Trophoblast cell (in vitro differentiated cells and primary cell): ENCODE measurements around the gene RBM20.

ENCODE experiments used
- DNase-seq, 2 donors: peaks; one replicate each; pipeline ENCODE4 v3.0.0-alpha.2; 2016
- H2AFZ ChIP-seq: 2 replicates; pipeline ENCODE4 v1.6.1; 2013; ENCODE audit warnings: low read length, moderate library complexity, mild to moderate bottlenecking; ENCODE audit not compliant: insufficient read depth, poor library complexity
- H2AK5ac ChIP-seq: 2 replicates; pipeline ENCODE4 v1.6.1; 2013; ENCODE audit warnings: mild to moderate bottlenecking, low read length
- H2BK120ac ChIP-seq: 2 replicates; pipeline ENCODE4 v1.6.1; 2013; ENCODE audit warnings: low read length, mild to moderate bottlenecking, moderate library complexity; ENCODE audit not compliant: insufficient read depth, poor library complexity
- H2BK12ac ChIP-seq: 2 replicates; pipeline ENCODE4 v1.6.1; 2013; ENCODE audit warnings: mild to moderate bottlenecking, low read length, moderate library complexity
- H2BK5ac ChIP-seq: 2 replicates; pipeline ENCODE4 v1.6.1; 2013; ENCODE audit warnings: low read length, low read depth, moderate library complexity, mild to moderate bottlenecking; ENCODE audit not compliant: poor library complexity
- H3K14ac ChIP-seq: 2 replicates; pipeline ENCODE4 v1.6.1; 2013; ENCODE audit warnings: mild to moderate bottlenecking, low read length
- H3K18ac ChIP-seq: 2 replicates; pipeline ENCODE4 v1.6.1; 2013; ENCODE audit warnings: mild to moderate bottlenecking, low read length
- H3K23ac ChIP-seq: 2 replicates; pipeline ENCODE4 v1.6.1; 2013; ENCODE audit warnings: low read length
- H3K27ac ChIP-seq: 2 replicates; pipeline ENCODE4 v1.5.1; 2013; ENCODE audit warnings: low read depth, mild to moderate bottlenecking, inconsistent platforms, low read length, moderate library complexity
- H3K27me3 ChIP-seq: 2 replicates; pipeline ENCODE4 v1.6.1; 2013; ENCODE audit warnings: inconsistent platforms, mild to moderate bottlenecking, low read length, moderate library complexity; ENCODE audit not compliant: insufficient read depth
- H3K36me3 ChIP-seq, 2 experiments: 1 replicate in 1 of 2; 2 replicates in 1 of 2; pipeline ENCODE4 v1.6.1; 2013; ENCODE audit warnings: low read length in 2 of 2, mild to moderate bottlenecking in 2 of 2, moderate library complexity in 1 of 2; ENCODE audit not compliant: insufficient read depth in 2 of 2, control insufficient read depth in 1 of 2
- H3K4ac ChIP-seq: 2 replicates; pipeline ENCODE4 v1.6.1; 2013; ENCODE audit warnings: low read depth, mild to moderate bottlenecking, low read length, moderate library complexity
- H3K4me1 ChIP-seq, 2 experiments: 1 replicate in 1 of 2; 2 replicates in 1 of 2; pipeline ENCODE4 v1.6.1; 2013; ENCODE audit warnings: low read length in 2 of 2, mild to moderate bottlenecking in 2 of 2, moderate library complexity in 1 of 2; ENCODE audit not compliant: insufficient read depth in 2 of 2, control insufficient read depth in 1 of 2
- H3K4me2 ChIP-seq: 2 replicates; pipeline ENCODE4 v1.6.1; 2013; ENCODE audit warnings: inconsistent platforms, mild to moderate bottlenecking, low read length, moderate library complexity
- H3K4me3 ChIP-seq: 2 replicates; pipeline ENCODE4 v1.5.1; 2013; ENCODE audit warnings: mild to moderate bottlenecking, low read depth, low read length, inconsistent platforms
- H3K79me1 ChIP-seq: one replicate; pipeline ENCODE4 v1.6.1; 2013; ENCODE audit warnings: low read length
- H3K79me2 ChIP-seq: 2 replicates; pipeline ENCODE4 v1.6.1; 2013; ENCODE audit warnings: low read length, mild to moderate bottlenecking; ENCODE audit not compliant: control insufficient read depth, insufficient read depth, poor library complexity
- H3K9ac ChIP-seq: 2 replicates; pipeline ENCODE4 v1.6.1; 2013; ENCODE audit warnings: mild to moderate bottlenecking, low read length
- H3K9me3 ChIP-seq: 2 replicates; pipeline ENCODE4 v1.6.1; 2013; ENCODE audit warnings: low read depth, mild to moderate bottlenecking, control low read depth, inconsistent platforms, low read length; ENCODE audit not compliant: insufficient read depth
- H4K12ac ChIP-seq: 2 replicates; pipeline ENCODE4 v1.6.1; 2013; ENCODE audit warnings: low read depth, mild to moderate bottlenecking, low read length, moderate library complexity
- H4K8ac ChIP-seq: 2 replicates; pipeline ENCODE4 v1.6.1; 2013; ENCODE audit warnings: low read depth, mild to moderate bottlenecking, low read length, moderate library complexity
- H4K91ac ChIP-seq: one replicate; pipeline ENCODE4 v1.6.1; 2013; ENCODE audit warnings: low read depth, mild to moderate bottlenecking, low read length, moderate library complexity
- WGBS: extraction: QIAGEN DNeasy Blood & Tissue Kit; methylation state at CpG from one replicate; pipeline ENCODE4 v1.1.7; 2013; ENCODE audit warnings: missing lambda C conversion rate; ENCODE audit not compliant: insufficient read length, insufficient coverage; ENCODE audit errors: extremely low coverage; 5-methylcytosine and 5-hydroxymethylcytosine counted together

RBM20 gene

GRCh38 chr10:110862961-110863360 lies 218.8 kb downstream of the RBM20 start:
- H3K9ac ChIP-seq = no peak overlapping the region
- H3K4me2 ChIP-seq = no peak overlapping the region
- H3K18ac ChIP-seq = no peak overlapping the region
- H3K9me3 ChIP-seq = no peaks in the 10 kb centered on the region
- H2AFZ ChIP-seq = no peak overlapping the region
- H4K91ac ChIP-seq = no peak overlapping the region
- no peak for DNase-seq
- no peak overlapping the region for H3K4me3 ChIP-seq
- peaks cover 8% of the 10 kb centered on the region for H3K79me1 ChIP-seq
- H2BK120ac ChIP-seq = no peak overlapping the region
- H4K12ac ChIP-seq = no peak overlapping the region
- no peaks in the 10 kb centered on the region for H3K36me3 ChIP-seq
- no peak overlapping the region for H2BK12ac ChIP-seq
- no peak overlapping the region for H3K23ac ChIP-seq
- no peaks in the 10 kb centered on the region for H3K27me3 ChIP-seq
- no peaks in the 10 kb centered on the region for H3K79me2 ChIP-seq
- no peak overlapping the region for H4K8ac ChIP-seq
- no CpG with 5 or more reads among the region's 6 CpGs for WGBS
- no peak overlapping the region for H2BK5ac ChIP-seq
- H3K4me1 ChIP-seq = peaks cover 11 to 17% of the 10 kb centered on the region in 2 experiments
- no peak overlapping the region for H3K4ac ChIP-seq
- H3K14ac ChIP-seq = no peak overlapping the region
- H3K27ac ChIP-seq = no peak overlapping the region
- H2AK5ac ChIP-seq = no peak overlapping the region

GRCh38 chr10:110863361-110863760 lies 219.2 kb downstream of the RBM20 start:
- H3K27me3 ChIP-seq = no peaks in the 10 kb centered on the region
- no peak for DNase-seq
- H3K9me3 ChIP-seq = no peaks in the 10 kb centered on the region
- H4K91ac ChIP-seq = no peak overlapping the region
- H3K18ac ChIP-seq = no peak overlapping the region
- no peak overlapping the region for H3K23ac ChIP-seq
- H3K4me3 ChIP-seq = no peak overlapping the region
- peaks cover 11 to 16% of the 10 kb centered on the region in 2 experiments for H3K4me1 ChIP-seq
- H2AK5ac ChIP-seq = no peak overlapping the region
- no peak overlapping the region for H3K4ac ChIP-seq
- no peak overlapping the region for H4K12ac ChIP-seq
- no peak overlapping the region for H3K9ac ChIP-seq
- peaks cover 8% of the 10 kb centered on the region for H3K79me1 ChIP-seq
- H3K79me2 ChIP-seq = no peaks in the 10 kb centered on the region
- H2AFZ ChIP-seq = no peak overlapping the region
- H3K27ac ChIP-seq = no peak overlapping the region
- H3K4me2 ChIP-seq = no peak overlapping the region
- no peak overlapping the region for H4K8ac ChIP-seq
- H3K36me3 ChIP-seq = no peaks in the 10 kb centered on the region
- no peak overlapping the region for H2BK120ac ChIP-seq
- no peak overlapping the region for H3K14ac ChIP-seq
- no peak overlapping the region for H2BK5ac ChIP-seq
- no peak overlapping the region for H2BK12ac ChIP-seq

DNA sequence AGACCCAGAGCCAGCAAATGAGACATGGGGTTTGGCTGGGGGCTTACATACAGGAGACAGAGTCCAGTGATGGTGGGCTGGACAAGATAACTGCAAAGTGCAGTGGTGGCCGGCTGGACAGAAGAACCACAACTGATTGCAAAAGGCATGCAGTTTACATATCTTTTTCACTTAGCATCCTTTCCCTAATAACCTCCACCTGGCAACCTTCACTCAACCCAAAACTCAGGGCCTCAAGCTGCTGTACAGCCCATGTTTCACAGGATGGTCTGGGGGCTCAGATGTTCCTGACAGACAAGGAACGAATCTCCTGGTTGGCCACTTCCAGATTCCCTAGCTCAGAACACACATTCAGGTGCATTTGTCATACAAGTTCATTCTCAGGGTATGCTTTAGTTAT lies 219.8 kb downstream of the RBM20 start:
- H2AFZ ChIP-seq = no peak overlapping the region
- no peak overlapping the region for H2BK12ac ChIP-seq
- no peaks in the 10 kb centered on the region for H3K36me3 ChIP-seq
- DNase-seq = no peak
- no peaks in the 10 kb centered on the region for H3K79me2 ChIP-seq
- no peak overlapping the region for H3K23ac ChIP-seq
- no peak overlapping the region for H3K27ac ChIP-seq
- no peaks in the 10 kb centered on the region for H3K9me3 ChIP-seq
- no peak overlapping the region for H3K4me3 ChIP-seq
- peaks cover 11 to 14% of the 10 kb centered on the region in 2 experiments for H3K4me1 ChIP-seq
- no peak overlapping the region for H2AK5ac ChIP-seq
- H3K27me3 ChIP-seq = no peaks in the 10 kb centered on the region
- no peak overlapping the region for H3K4ac ChIP-seq
- H2BK120ac ChIP-seq = no peak overlapping the region
- H2BK5ac ChIP-seq = no peak overlapping the region
- no peak overlapping the region for H4K8ac ChIP-seq
- WGBS = no CpG with 5 or more reads among the region's 2 CpGs
- H3K79me1 ChIP-seq = peaks cover 8% of the 10 kb centered on the region
- H3K14ac ChIP-seq = no peak overlapping the region
- no peak overlapping the region for H4K91ac ChIP-seq
- H3K9ac ChIP-seq = no peak overlapping the region
- no peak overlapping the region for H4K12ac ChIP-seq
- H3K4me2 ChIP-seq = no peak overlapping the region
- H3K18ac ChIP-seq = no peak overlapping the region

GRCh38 chr10:110864662-110865140 lies 220.6 kb downstream of the RBM20 start:
- no peak overlapping the region for H2BK5ac ChIP-seq
- no peak overlapping the region for H3K4ac ChIP-seq

More at GRCh38 chr10:110864662-110865140, 220.6 kb downstream of the RBM20 start:
- Histone ChIP-seq H2AK5ac (no peak overlapping the region), H3K9ac (no peak overlapping the region), H4K91ac (peak overlapping the region; percentile 52), H3K14ac (no peak overlapping the region), H3K27ac (no peak overlapping the region), H2BK12ac (peak overlapping the region; percentile 89), H2BK120ac (no peak overlapping the region), H2AFZ (no peak overlapping the region), H3K79me1 (peaks cover 5% of the 10 kb centered on the region), H3K23ac (no peak overlapping the region), H3K4me1 (peaks cover 5 to 11% of the 10 kb centered on the region in 2 experiments), H3K4me3 (no peak overlapping the region), H4K8ac (no peak overlapping the region), H3K27me3 (no peaks in the 10 kb centered on the region), H3K79me2 (no peaks in the 10 kb centered on the region), H4K12ac (no peak overlapping the region), H3K18ac (no peak overlapping the region), H3K4me2 (no peak overlapping the region), H3K36me3 (no peaks in the 10 kb centered on the region), H3K9me3 (no peaks in the 10 kb centered on the region)
- no CpG with 5 or more reads among the region's 6 CpGs for WGBS
- DNase-seq = peak in 1 of 2 donors; percentile 35
